HepG2 (cell line): ENCODE results near the gene EIF1. TPM values are rescaled to one million over a fixed set of nuclear protein-coding genes. Genes with fewer than 3 reads are reported as not detected.

Experiments
- FOSL1 ChIP-seq: sonication (generic); formaldehyde crosslinking; IDR thresholded peaks from 2 replicates; pipeline ENCODE4 v1.9.0; 2021; ENCODE audit warnings: missing genetic modification reagents, borderline replicate concordance
- MBD4 ChIP-seq: IDR thresholded peaks from 2 replicates; pipeline ENCODE4 v1.6.1; 2012; ENCODE audit warnings: low read length, inconsistent platforms, borderline replicate concordance
- NFRKB ChIP-seq: fragments of 450-650 bp; IDR thresholded peaks from 2 replicates; pipeline ENCODE4 v1.6.1; 2017
- RBM22 ChIP-seq: fragments of 200-400 bp; formaldehyde crosslinking; optimal IDR thresholded peaks from 2 replicates; pipeline ENCODE3; 2017; ENCODE audit warnings: mild to moderate bottlenecking, low read length, moderate library complexity
- SP2 ChIP-seq: sonication (generic); formaldehyde crosslinking; IDR thresholded peaks from 2 replicates; pipeline ENCODE4 v1.5.1; 2020; ENCODE audit warnings: mild to moderate bottlenecking, missing genetic modification reagents
- STAT6 ChIP-seq: sonication (generic); formaldehyde crosslinking; IDR thresholded peaks from 2 replicates; pipeline ENCODE4 v1.4.0; 2020; ENCODE audit warnings: missing genetic modification reagents, mild to moderate bottlenecking, borderline replicate concordance
- ZNF660 ChIP-seq: sonication (generic); formaldehyde crosslinking; IDR thresholded peaks from 2 replicates; pipeline ENCODE4 v1.5.1; 2020; ENCODE audit warnings: mild to moderate bottlenecking, low read depth, missing genetic modification reagents, borderline replicate concordance
- polyA plus RNA-seq, 8 experiments: library from polyadenylated mRNA; depleted of rRNA in 3 of 8; stranded (reverse) in 7 of 8; unstranded in 1 of 8; fragments of >200 nt; fragmentation: Illumina TruSeq in 4 of 8; extraction: Trizol in 4 of 8; gene quantifications; 2 replicates each; pipeline versions ENCODE4 v1.2.1 to v1.2.3, GENCODE V29; 2011 to 2016; ENCODE audit warnings: low read depth in 4 of 8, missing spikeins in 1 of 8, mixed read lengths in 1 of 8; ENCODE audit not compliant: insufficient read depth in 1 of 8
- total RNA-seq, 5 experiments: library from RNA; depleted of rRNA; stranded (reverse); fragments of >200 nt; fragmentation: Illumina TruSeq; extraction: Trizol; gene quantifications; 2 replicates each; pipeline ENCODE4 v1.2.3, GENCODE V29; 2016; ENCODE audit warnings: low read depth in 1 of 5
- TF ChIP-seq, protein P1 (sequence below): sonication (generic); formaldehyde crosslinking; IDR thresholded peaks from 2 replicates; pipeline ENCODE4 v1.5.0; 2020; ENCODE audit warnings: mild to moderate bottlenecking, missing genetic modification reagents, borderline replicate concordance
- TF ChIP-seq, protein P2 (sequence below): sonication (generic); formaldehyde crosslinking; IDR thresholded peaks from 2 replicates; pipeline ENCODE4 v1.4.0; 2020; ENCODE audit warnings: missing genetic modification reagents, mild to moderate bottlenecking, borderline replicate concordance
- TF ChIP-seq, protein P3 (sequence below): sonication (generic); formaldehyde crosslinking; IDR thresholded peaks from 2 replicates; pipeline ENCODE4 v1.9.0; 2022; ENCODE audit warnings: missing genetic modification reagents, mild to moderate bottlenecking, borderline replicate concordance

The EIF1 gene
- total and polyA plus RNA-seq, 2 of the 13 experiments (the other 11 are each of a cell fraction or from before 2014, with no cell fraction given) = 147 to 517 TPM

- TF ChIP-seq, protein P1, sequence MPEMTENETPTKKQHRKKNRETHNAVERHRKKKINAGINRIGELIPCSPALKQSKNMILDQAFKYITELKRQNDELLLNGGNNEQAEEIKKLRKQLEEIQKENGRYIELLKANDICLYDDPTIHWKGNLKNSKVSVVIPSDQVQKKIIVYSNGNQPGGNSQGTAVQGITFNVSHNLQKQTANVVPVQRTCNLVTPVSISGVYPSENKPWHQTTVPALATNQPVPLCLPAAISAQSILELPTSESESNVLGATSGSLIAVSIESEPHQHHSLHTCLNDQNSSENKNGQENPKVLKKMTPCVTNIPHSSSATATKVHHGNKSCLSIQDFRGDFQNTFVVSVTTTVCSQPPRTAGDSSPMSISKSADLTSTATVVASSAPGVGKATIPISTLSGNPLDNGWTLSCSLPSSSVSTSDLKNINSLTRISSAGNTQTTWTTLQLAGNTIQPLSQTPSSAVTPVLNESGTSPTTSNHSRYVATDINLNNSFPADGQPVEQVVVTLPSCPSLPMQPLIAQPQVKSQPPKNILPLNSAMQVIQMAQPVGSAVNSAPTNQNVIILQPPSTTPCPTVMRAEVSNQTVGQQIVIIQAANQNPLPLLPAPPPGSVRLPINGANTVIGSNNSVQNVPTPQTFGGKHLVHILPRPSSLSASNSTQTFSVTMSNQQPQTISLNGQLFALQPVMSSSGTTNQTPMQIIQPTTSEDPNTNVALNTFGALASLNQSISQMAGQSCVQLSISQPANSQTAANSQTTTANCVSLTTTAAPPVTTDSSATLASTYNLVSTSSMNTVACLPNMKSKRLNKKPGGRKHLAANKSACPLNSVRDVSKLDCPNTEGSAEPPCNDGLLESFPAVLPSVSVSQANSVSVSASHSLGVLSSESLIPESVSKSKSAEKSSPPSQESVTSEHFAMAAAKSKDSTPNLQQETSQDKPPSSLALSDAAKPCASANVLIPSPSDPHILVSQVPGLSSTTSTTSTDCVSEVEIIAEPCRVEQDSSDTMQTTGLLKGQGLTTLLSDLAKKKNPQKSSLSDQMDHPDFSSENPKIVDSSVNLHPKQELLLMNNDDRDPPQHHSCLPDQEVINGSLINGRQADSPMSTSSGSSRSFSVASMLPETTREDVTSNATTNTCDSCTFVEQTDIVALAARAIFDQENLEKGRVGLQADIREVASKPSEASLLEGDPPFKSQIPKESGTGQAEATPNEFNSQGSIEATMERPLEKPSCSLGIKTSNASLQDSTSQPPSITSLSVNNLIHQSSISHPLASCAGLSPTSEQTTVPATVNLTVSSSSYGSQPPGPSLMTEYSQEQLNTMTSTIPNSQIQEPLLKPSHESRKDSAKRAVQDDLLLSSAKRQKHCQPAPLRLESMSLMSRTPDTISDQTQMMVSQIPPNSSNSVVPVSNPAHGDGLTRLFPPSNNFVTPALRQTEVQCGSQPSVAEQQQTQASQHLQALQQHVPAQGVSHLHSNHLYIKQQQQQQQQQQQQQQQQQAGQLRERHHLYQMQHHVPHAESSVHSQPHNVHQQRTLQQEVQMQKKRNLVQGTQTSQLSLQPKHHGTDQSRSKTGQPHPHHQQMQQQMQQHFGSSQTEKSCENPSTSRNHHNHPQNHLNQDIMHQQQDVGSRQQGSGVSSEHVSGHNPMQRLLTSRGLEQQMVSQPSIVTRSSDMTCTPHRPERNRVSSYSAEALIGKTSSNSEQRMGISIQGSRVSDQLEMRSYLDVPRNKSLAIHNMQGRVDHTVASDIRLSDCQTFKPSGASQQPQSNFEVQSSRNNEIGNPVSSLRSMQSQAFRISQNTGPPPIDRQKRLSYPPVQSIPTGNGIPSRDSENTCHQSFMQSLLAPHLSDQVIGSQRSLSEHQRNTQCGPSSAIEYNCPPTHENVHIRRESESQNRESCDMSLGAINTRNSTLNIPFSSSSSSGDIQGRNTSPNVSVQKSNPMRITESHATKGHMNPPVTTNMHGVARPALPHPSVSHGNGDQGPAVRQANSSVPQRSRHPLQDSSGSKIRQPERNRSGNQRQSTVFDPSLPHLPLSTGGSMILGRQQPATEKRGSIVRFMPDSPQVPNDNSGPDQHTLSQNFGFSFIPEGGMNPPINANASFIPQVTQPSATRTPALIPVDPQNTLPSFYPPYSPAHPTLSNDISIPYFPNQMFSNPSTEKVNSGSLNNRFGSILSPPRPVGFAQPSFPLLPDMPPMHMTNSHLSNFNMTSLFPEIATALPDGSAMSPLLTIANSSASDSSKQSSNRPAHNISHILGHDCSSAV = no peak
- TF ChIP-seq, protein P2, sequence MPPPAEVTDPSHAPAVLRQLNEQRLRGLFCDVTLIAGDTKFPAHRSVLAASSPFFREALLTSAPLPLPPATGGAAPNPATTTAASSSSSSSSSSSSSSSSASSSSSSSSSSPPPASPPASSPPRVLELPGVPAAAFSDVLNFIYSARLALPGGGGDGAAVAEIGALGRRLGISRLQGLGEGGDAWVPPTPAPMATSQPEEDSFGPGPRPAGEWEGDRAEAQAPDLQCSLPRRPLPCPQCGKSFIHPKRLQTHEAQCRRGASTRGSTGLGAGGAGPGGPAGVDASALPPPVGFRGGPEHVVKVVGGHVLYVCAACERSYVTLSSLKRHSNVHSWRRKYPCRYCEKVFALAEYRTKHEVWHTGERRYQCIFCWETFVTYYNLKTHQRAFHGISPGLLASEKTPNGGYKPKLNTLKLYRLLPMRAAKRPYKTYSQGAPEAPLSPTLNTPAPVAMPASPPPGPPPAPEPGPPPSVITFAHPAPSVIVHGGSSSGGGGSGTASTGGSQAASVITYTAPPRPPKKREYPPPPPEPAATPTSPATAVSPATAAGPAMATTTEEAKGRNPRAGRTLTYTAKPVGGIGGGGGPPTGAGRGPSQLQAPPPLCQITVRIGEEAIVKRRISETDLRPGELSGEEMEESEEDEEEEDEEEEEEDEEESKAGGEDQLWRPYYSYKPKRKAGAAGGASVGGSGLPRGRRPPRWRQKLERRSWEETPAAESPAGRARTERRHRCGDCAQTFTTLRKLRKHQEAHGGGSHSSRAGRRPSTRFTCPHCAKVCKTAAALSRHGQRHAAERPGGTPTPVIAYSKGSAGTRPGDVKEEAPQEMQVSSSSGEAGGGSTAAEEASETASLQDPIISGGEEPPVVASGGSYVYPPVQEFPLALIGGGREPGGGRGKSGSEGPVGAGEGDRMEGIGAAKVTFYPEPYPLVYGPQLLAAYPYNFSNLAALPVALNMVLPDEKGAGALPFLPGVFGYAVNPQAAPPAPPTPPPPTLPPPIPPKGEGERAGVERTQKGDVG = peak; percentile 92; the same call in 1 of the 2 replicates
- TF ChIP-seq MBD4 (no peak), RBM22 (no peak), STAT6 (CRISPR knock-in tag) (peak; percentile 38; the same call in 1 of the 2 replicates), NFRKB (no peak), FOSL1 (CRISPR knock-in tag) (no peak), ZNF660 (no peak), SP2 (CRISPR knock-in tag) (no peak)
- TF ChIP-seq, protein P3, sequence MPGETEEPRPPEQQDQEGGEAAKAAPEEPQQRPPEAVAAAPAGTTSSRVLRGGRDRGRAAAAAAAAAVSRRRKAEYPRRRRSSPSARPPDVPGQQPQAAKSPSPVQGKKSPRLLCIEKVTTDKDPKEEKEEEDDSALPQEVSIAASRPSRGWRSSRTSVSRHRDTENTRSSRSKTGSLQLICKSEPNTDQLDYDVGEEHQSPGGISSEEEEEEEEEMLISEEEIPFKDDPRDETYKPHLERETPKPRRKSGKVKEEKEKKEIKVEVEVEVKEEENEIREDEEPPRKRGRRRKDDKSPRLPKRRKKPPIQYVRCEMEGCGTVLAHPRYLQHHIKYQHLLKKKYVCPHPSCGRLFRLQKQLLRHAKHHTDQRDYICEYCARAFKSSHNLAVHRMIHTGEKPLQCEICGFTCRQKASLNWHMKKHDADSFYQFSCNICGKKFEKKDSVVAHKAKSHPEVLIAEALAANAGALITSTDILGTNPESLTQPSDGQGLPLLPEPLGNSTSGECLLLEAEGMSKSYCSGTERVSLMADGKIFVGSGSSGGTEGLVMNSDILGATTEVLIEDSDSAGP (CRISPR knock-in tag) = peak; percentile 68; the same call in 1 of the 2 replicates
Measured at GRCh38 chr17:41738077-41738800, 49.6 kb downstream of the EIF1 start (continued).
